T-helper 1 cell (primary cell): Measurements from ENCODE around the gene TBPL1.
A peak's percentile ranks its signal among the peaks of the same experiment; 100 is the strongest.
"Not testable (repeated sequence)": the region's sequence is repeated elsewhere in the genome, so short reads cannot be mapped to it uniquely, and the experiment has no call there.

Source experiments
- DNase-seq, 5 donors: peaks; one replicate each; pipeline ENCODE4 v3.0.0-alpha.2; 2012 to 2020
- total RNA-seq, 4 donors: gene quantifications; one replicate each; lab custom pipeline; 2026; lab: John Stamatoyannopoulos, UW

TBPL1 gene
- total RNA-seq = 15.3 to 24.2 (median 21.7) reads per million in 4 donors

GRCh38 chr6:133952815-133953633 lies at the start of gene TBPL1:
Gene TBPL1 (plus strand): TSS chr6:133953224. CDS start chr6:133980126, 26,902 bp downstream.
- peak; percentile 81 to 94 (median 83) for DNase-seq

GRCh38 chr6:133903855-133904254 lies 49.2 kb upstream of the TBPL1 start:
- DNase-seq = no peak

GRCh38 chr6:133906050-133906449 lies 47.0 kb upstream of the TBPL1 start:
- DNase-seq = no peak

GRCh38 chr6:133916650-133917151 lies 36.3 kb upstream of the TBPL1 start:
- peak in 4 of 5 donors; percentile 39 to 65 (median 49) for DNase-seq

GRCh38 chr6:133917781-133918180 lies 35.2 kb upstream of the TBPL1 start:
- no peak for DNase-seq

- DNase-seq = no peak
Measured at GRCh38 chr6:133918208-133918930, 34.7 kb upstream of the TBPL1 start.

- no peak for DNase-seq
Measured at GRCh38 chr6:133919362-133919761, 33.7 kb upstream of the TBPL1 start.

GRCh38 chr6:133921249-133921859 lies 31.7 kb upstream of the TBPL1 start:
- DNase-seq = peak in 4 of 5 donors; percentile 28 to 66 (median 52)

GRCh38 chr6:133923938-133924593 lies 29.0 kb upstream of the TBPL1 start:
- peak in 4 of 5 donors; percentile 21 to 52 (median 38) for DNase-seq

GRCh38 chr6:133931221-133931620 lies 21.8 kb upstream of the TBPL1 start:
- not testable (repeated sequence) for DNase-seq

GRCh38 chr6:133936352-133936751 lies 16.7 kb upstream of the TBPL1 start:
- not testable (repeated sequence) for DNase-seq

- no peak for DNase-seq
Measured at GRCh38 chr6:133937909-133938308, 15.1 kb upstream of the TBPL1 start.

- DNase-seq = no peak
Measured at GRCh38 chr6:133938533-133938932, 14.5 kb upstream of the TBPL1 start.

- DNase-seq = no peak
Measured at GRCh38 chr6:133939778-133940667, 13.0 kb upstream of the TBPL1 start.

- no peak for DNase-seq
Measured at GRCh38 chr6:133945158-133945557, 7.9 kb upstream of the TBPL1 start.

GRCh38 chr6:133947302-133947900 lies 5.6 kb upstream of the TBPL1 start:
- no peak for DNase-seq

- no peak for DNase-seq
Measured at GRCh38 chr6:133948472-133948871, 4.6 kb upstream of the TBPL1 start.

GRCh38 chr6:133951227-133951626 lies 1.8 kb upstream of the TBPL1 start:
- no peak for DNase-seq

GRCh38 chr6:133951881-133952814 lies 876 bp upstream of the TBPL1 start:
- peak; percentile 19 to 36 (median 33) for DNase-seq
